Smooth muscle cell (in vitro differentiated cells): ENCODE measurements around the gene ZFR2. TPM values are rescaled to one million over a fixed set of nuclear protein-coding genes. Genes with fewer than 3 reads are reported as not detected.

Experiments
- DNase-seq: peaks from one replicate; lab custom pipeline; 2025; ENCODE audit not compliant: unreplicated experiment; lab: John Stamatoyannopoulos, UW
- H2AFZ ChIP-seq: fragments of 200-600 bp; sonication (generic); 2 replicates; pipeline ENCODE4 v1.6.0; 2016; ENCODE audit warnings: antibody characterized with exemption, low read depth, mild to moderate bottlenecking
- H3F3A ChIP-seq: fragments of 200-600 bp; sonication (generic); 2 replicates; pipeline ENCODE4 v1.6.0; 2017; ENCODE audit warnings: antibody characterized with exemption, low read depth
- H3K27ac ChIP-seq: fragments of 200-600 bp; sonication (generic); 2 replicates; pipeline ENCODE4 v1.5.1; 2016; ENCODE audit warnings: low read depth, mild to moderate bottlenecking
- H3K27me3 ChIP-seq: fragments of 200-600 bp; sonication (generic); 2 replicates; pipeline ENCODE4 v1.6.1; 2016; ENCODE audit warnings: low read depth, mild to moderate bottlenecking
- H3K36me3 ChIP-seq: fragments of 200-600 bp; sonication (generic); 2 replicates; pipeline ENCODE4 v1.5.1; 2016; ENCODE audit warnings: low read depth
- H3K4me1 ChIP-seq: fragments of 200-600 bp; sonication (generic); 2 replicates; pipeline ENCODE4 v1.5.1; 2016; ENCODE audit warnings: low read depth
- H3K4me2 ChIP-seq: fragments of 200-600 bp; sonication (generic); 2 replicates; pipeline ENCODE4 v1.6.0; 2016; ENCODE audit warnings: mild to moderate bottlenecking
- H3K4me3 ChIP-seq: fragments of 200-600 bp; sonication (generic); 2 replicates; pipeline ENCODE4 v1.5.1; 2016; ENCODE audit warnings: mild to moderate bottlenecking
- H3K79me2 ChIP-seq: fragments of 200-600 bp; sonication (generic); 2 replicates; pipeline ENCODE4 v1.6.0; 2016; ENCODE audit warnings: low read depth, mild to moderate bottlenecking
- H3K9ac ChIP-seq: fragments of 200-600 bp; sonication (generic); 2 replicates; pipeline ENCODE4 v1.6.0; 2016; ENCODE audit warnings: low read depth
- H3K9me3 ChIP-seq: fragments of 200-600 bp; sonication (generic); replicated peaks from 2 replicates; pipeline ENCODE4 v1.5.1; 2016; ENCODE audit warnings: low read depth
- H4K20me1 ChIP-seq: fragments of 200-600 bp; sonication (generic); 2 replicates; pipeline ENCODE4 v1.6.0; 2016; ENCODE audit warnings: low read depth
- CTCF ChIP-seq: fragments of 200-600 bp; sonication (generic); IDR thresholded peaks from 2 replicates; pipeline ENCODE4 v1.5.1; 2017; ENCODE audit warnings: borderline replicate concordance, mild to moderate bottlenecking, antibody characterized with exemption; ENCODE audit not compliant: insufficient read depth, poor library complexity, severe bottlenecking
- WGBS: methylation state at CpG from one replicate; pipeline ENCODE4 v1.1.7; 2016; ENCODE audit warnings: low lambda C conversion rate; 5-methylcytosine and 5-hydroxymethylcytosine counted together
- polyA plus RNA-seq: library from polyadenylated mRNA; unstranded; fragments of >200 nt; fragmentation: Nextera tagmentation; extraction: Ambion mirVana; gene quantifications from 2 replicates; pipeline ENCODE4 v1.2.1, GENCODE V29; 2016
- total RNA-seq: library from RNA; depleted of rRNA; stranded (reverse); fragments of >200 nt; gene quantifications from 2 replicates; pipeline ENCODE4 v1.2.3, GENCODE V29; 2014

The ZFR2 gene
- total and polyA plus RNA-seq, 2 experiments from 2014 or later = 0.54 to 1.8 TPM

- Histone ChIP-seq H3K4me3 (no peak overlapping the region), H3K9me3 (no peaks in the 10 kb centered on the region), H3F3A (no peaks in the 10 kb centered on the region), H3K9ac (no peak overlapping the region), H3K79me2 (no peaks in the 10 kb centered on the region), H3K4me1 (no peaks in the 10 kb centered on the region), H3K27me3 (peaks cover 37% of the 10 kb centered on the region), H3K27ac (no peak overlapping the region), H3K4me2 (no peak overlapping the region), H4K20me1 (no peaks in the 10 kb centered on the region), H3K36me3 (no peaks in the 10 kb centered on the region), H2AFZ (no peak overlapping the region)
- WGBS = 90% methylated on average over 17 of the region's 24 CpGs
- no peak for TF ChIP-seq CTCF
- no peak for DNase-seq
Observed at GRCh38 chr19:3803114-3803888, 65.5 kb downstream of the ZFR2 start.

GRCh38 chr19:3801412-3802096 is 67.3 kb downstream of the ZFR2 start:
- no peak overlapping the region for H2AFZ ChIP-seq
- peak; percentile 31 for TF ChIP-seq CTCF
- no peak for DNase-seq
- WGBS = 11% methylated on average over 44 of the region's 46 CpGs
- H3K9ac ChIP-seq = no peak overlapping the region
- no peaks in the 10 kb centered on the region for H3K4me1 ChIP-seq
- no peaks in the 10 kb centered on the region for H3K36me3 ChIP-seq
- peaks cover 37% of the 10 kb centered on the region for H3K27me3 ChIP-seq
- H3K27ac ChIP-seq = no peak overlapping the region
- H3F3A ChIP-seq = no peaks in the 10 kb centered on the region
- no peak overlapping the region for H3K4me2 ChIP-seq
- H3K79me2 ChIP-seq = no peaks in the 10 kb centered on the region
- no peak overlapping the region for H3K4me3 ChIP-seq
- H3K9me3 ChIP-seq = no peaks in the 10 kb centered on the region
- no peaks in the 10 kb centered on the region for H4K20me1 ChIP-seq

- WGBS = 63% methylated on average over 21 of the region's 21 CpGs
- no peak overlapping the region for H3K27ac ChIP-seq
- H3K4me3 ChIP-seq = no peak overlapping the region
- H3K9me3 ChIP-seq = no peaks in the 10 kb centered on the region
- no peak overlapping the region for H3K9ac ChIP-seq
- no peak for TF ChIP-seq CTCF
- H3K4me2 ChIP-seq = no peak overlapping the region
- no peak for DNase-seq
- no peaks in the 10 kb centered on the region for H3K36me3 ChIP-seq
- H3K27me3 ChIP-seq = peaks cover 37% of the 10 kb centered on the region
- no peaks in the 10 kb centered on the region for H3K79me2 ChIP-seq
- H4K20me1 ChIP-seq = no peaks in the 10 kb centered on the region
- H3K4me1 ChIP-seq = no peaks in the 10 kb centered on the region
- no peaks in the 10 kb centered on the region for H3F3A ChIP-seq
- H2AFZ ChIP-seq = no peak overlapping the region
Observed at GRCh38 chr19:3800996-3801395, 67.8 kb downstream of the ZFR2 start.
